GM12892 (cell line): Measurements from ENCODE around the gene AKAP8L.

ENCODE experiments used
- POLR2A ChIP-seq: IDR thresholded peaks from 2 replicates; pipeline ENCODE4 v1.6.1; 2011; ENCODE audit warnings: low read depth, low read length, control low read depth
- POLR2AphosphoS5 ChIP-seq: IDR thresholded peaks from 2 replicates; pipeline ENCODE4 v1.6.1; 2011; ENCODE audit warnings: low read depth, low read length, control low read depth

DNA sequence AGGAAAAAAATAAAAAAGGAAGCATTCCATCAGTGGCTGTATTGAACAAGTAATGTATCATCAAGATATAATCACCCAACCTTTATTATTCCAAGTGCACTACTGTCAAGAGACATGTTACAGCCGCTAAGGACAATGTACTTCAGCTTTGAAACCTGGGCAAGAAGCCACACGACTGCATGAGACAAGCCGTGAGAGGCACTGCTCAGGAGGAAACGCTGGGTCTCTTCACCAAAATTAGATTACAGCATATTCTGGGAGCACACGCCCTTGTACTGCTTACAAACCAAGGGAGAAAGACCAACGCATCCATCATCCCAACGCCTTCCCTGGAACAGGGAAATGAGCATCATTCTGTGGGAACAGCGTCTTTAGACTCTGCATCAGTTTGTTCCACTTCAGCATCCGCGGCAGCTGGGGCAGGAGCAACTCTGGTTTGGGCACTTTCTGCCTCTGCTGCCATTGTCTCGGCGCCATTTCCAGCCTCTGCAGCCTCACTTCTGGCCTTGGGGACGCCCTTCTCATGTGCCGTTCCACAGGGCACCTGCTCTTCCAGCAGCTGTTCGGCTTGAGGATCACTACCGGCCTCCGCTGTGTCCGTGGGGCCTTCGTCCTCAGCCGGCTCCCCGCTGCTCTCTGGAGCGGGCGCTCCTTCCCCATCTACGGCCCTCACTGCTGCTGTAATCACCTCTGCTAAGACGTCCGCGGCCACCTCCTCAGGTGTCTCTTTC, 64.1 kb downstream of the AKAP8L start:
- TF ChIP-seq POLR2A: no peak
- 0 out of 2 replicates have a peak, but pooled peaks have one; percentile 46 for TF ChIP-seq POLR2AphosphoS5
